ENCODE data around the gene DAB2.
"Not testable (repeated sequence)": the region's sequence is repeated elsewhere in the genome, so short reads cannot be mapped to it uniquely, and the experiment has no call there.

DAB2 gene

DNA sequence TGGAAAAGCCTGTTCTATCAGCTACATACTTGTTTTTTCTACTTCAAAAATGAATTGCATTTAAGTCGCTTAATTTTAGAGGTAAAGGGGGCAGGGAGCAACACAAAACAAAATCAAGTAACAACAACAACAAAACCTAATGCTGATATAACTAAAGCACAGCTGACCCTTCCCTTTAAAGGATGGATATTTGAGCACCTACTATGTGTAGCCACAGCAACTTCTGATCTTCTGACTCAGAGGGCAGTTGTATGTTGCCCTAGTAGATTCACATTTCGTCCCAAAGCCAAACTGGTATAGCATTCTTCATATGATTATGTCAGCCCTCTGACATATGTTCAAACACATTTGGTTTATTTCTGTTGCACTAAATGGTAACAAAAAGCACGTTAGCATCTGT lies 6.8 kb downstream of the DAB2 start:
- no peak for DNase-seq

DNA sequence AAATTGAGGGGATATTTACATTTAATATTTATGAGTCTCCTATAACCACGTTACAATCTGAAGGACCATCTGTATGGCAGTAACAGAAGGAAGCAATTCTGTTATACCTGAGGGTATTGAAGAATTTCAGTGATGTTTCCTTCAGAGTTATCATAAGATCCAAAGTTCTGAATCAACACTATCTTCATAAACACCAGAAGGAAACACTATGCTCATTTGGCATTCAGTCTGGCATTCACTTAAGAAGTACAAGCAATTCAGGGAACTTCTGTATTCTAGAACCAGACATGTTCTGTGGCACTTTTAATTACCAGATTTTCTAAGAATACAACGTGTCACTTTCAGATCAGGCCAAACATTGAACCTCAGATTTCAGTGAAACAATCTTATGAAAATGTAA lies 9.6 kb downstream of the DAB2 start:
- DNase-seq, result no peak

DNA sequence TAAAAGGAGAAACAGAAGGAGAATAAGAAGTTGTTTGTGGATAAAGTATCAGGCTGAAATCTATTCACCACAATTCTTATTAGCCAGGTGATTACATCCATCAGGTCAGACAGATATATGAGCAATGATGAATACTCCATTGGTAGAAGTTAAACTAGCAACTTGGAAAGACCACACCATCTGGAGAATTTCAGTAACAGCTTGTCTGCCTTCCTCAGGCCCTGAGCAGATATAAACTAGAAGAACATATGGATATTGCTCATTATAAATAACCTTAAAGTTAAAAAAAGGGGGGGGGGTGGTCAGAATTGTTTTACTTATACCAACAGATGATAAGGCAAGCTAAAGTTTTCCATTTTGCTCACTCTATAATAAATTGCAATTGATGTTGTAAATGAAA lies 10.4 kb downstream of the DAB2 start:
- no peak for DNase-seq

DNA sequence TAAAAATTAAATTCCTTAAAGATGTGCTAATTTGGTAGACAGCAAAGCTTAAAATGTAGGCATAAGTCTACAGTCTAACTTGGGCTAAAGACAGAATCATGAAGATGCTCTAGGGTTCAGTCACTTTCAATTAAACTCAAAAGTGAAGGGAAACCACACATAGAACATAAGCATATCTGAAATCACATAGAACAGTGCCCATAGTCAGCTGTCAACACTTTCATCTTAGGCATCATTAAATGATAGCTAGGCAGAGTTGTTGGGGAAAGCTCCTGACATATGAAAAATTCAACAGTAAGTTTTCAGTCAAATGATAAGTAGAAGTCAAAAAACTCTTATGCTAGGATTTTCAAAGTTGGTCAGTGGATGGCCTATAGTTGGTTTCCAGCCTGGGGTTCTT lies 11.0 kb downstream of the DAB2 start:
- no peak for DNase-seq

DNA sequence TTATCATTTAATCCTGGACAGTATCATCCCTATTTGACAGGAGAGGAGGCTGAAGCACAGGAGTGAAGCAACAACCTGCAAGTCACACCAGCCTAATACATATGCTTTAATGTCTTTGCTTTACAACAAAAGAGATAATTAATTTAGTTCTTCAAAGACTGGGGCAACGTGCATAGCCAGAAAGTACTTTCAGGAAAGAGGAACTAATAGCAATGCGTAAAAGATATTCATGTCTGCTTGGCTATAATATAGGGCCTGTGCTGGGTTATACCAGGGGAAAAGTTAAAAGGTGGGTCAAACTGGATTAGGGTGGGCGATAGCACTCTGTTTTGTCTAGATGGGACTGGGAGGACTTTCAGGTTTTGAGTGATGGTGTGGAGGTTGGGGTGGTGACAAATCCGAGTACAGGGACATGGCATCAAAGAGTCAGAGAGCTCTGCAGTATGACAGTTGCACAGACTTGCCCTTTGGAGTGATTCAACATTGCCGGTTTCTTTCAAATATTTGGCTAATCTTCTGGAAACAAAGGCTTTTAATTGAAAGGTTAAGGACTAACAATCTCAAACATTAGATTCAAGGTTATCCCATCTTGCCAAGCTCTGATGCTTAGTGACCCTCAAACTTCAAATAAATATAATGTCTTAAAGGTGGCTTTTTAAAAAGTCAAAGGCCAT lies 11.9 kb downstream of the DAB2 start:
- no peak for DNase-seq

DNA sequence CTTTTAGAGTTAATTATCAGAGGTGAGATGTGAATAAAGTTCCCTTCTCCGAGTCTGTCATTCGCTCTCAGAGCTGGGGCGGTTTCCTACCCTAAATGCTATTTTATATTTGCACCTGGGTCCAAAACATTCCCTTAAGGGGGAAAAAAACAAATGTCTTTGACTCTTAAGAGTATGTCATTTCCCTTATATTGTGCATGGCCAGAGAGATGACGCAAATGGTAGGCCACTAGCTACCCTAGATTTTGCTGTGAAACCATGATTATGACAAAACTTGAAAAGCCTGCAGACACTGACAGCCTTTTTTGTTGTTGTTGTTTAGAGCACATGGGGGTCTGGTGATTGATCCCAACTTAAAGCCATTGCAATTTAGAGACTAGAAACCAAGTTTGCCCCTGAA lies 12.8 kb downstream of the DAB2 start:
- no peak for DNase-seq

DNA sequence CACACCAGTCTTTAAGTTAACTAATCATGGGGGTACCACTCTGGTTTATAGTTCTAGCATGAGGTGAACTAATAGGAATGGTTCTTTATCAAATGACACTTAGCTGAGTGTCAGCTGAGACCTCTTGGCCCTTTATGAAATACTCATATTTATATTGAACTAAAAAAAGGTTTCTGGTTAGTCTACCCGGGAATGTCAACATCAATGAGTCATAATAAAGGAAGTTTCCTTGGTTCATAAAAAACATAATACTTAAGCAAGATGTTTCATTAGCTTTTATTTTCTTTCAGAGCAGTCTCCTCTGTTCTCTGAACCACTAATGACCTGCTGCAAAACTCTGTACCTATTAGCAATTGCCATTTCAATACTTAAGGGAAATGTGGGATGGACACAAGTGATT lies 13.7 kb downstream of the DAB2 start:
- no peak for DNase-seq

DNA sequence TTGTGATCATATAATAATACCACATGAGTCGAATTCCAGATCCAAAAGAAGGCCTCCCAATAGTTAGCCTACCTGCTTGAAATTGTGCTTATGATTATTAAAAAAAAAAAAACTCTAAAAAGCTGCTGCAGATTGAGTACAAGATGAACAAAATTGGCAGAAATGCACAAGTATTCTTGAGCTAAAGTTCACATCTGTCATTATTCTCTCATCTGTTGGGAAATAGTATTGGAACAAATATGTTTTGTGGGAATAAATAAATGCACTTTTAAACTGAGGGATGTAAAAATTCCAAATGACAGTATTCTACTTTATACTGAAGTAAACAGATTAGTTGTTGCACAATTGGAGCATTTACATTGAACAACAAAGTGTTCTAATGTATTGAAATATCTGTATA lies 15.7 kb downstream of the DAB2 start:
- no peak for DNase-seq

DNA sequence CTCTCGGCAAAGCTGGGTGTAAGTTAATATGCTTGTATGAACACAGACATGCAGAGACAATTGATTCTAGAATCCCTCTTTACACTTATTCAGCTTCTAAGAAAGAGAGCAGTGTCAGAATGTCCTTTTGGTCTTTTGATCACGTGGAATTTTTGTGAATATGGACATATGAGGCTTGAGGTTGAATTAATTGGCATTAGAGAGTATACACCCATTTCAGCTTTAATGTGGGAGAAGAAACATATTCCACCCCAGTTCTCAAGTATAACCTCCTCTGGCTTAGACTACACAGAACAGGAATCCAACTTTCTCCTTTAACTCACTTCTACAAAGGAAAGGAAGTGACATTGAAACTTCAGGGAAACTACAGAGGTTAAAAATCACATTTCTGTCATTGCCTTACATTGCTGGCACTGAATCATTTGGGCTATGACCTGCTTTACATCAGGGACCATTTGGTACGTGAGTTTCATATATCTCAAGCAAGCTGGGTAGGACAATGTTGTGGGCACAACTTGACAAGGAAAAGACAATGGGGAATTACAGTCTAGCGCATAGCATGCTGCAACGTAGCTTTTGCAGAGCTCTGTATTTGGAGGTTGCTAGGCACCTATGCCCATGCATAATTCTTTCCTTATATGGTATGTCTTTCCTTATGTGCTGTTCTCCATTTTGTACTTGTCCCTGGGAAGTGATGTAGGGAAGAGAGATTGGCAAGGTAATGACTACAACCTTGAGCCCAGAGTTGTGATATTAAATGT lies 19.5 kb downstream of the DAB2 start:
- DNase-seq, result no peak

DNA sequence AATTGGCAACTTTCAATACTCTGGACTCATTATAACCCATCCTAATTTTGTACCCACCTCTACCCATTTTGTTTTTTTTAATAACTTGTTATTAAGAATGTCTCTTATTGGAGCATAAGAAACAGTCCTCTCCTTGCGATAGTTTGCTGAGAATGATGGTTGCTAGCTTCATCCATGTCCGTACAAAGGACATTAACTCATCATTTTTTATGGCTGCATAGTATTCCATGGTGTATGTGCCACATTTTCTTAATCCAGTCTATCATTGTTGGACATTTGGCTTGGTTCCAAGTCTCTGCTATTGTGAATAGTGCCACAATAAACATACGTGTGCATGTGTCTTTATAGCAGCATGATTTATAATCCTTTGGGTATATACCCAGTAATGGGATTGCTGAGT lies 21.0 kb downstream of the DAB2 start:
- DNase-seq, result not testable (repeated sequence)

DNA sequence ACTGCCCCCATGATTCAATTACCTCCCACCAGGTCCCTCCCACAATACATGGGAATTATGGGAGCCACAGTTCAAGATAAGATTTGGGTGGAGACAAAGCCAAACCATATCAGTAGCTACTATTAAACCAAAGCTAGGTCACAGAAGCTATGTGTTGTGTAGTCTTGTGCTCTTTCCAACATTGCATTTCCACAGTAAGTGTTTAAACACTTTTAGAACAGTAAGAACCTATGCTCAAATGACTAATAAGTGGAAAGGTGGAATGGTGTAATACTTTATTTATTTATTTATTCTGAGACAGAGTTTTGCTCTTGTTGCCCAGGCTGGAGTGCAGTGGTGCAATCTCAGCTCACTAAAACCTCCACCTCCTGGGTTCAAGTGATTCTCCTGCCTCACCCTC lies 22.6 kb downstream of the DAB2 start:
- DNase-seq, result not testable (repeated sequence)

DNA sequence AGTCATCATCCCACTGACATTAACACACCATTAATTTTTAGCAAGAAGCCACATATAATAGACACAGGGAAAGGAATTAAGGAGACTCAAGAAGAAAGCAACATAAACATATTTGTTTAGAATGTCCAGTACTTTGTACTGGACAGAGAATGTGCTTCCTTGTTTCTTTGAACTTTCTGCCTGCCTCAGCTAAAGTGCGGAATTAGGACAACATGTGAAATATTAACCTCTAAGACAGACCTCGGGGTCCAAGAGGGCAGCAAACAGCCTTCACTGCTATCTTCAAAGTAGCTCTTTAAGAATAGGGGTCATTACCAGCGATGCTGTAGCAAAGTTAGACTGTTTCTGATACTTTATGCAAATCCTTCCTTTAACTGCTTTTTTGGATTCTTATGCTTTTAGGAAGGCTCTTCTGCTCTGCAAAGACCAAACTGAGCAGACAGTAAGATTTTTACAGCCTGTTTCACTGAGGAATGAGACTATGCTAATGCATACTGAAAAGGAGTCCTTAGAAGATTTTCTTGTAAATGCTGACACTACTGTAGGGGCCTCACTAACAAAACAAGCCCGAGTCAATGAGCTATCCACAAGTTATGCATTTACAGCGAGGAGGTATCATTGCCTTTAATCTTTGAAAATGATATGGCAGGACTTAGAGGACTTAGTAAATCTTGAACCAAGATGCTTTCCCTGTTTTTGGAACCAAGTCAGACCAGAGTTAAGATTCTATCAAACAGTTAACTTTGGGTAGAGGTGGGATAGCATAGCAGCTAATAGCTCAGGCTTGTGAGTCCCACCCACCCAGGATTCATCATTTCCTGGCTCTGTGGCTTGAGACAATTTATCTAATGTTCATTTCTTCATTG lies 23.8 kb downstream of the DAB2 start:
- no peak for DNase-seq

DNA sequence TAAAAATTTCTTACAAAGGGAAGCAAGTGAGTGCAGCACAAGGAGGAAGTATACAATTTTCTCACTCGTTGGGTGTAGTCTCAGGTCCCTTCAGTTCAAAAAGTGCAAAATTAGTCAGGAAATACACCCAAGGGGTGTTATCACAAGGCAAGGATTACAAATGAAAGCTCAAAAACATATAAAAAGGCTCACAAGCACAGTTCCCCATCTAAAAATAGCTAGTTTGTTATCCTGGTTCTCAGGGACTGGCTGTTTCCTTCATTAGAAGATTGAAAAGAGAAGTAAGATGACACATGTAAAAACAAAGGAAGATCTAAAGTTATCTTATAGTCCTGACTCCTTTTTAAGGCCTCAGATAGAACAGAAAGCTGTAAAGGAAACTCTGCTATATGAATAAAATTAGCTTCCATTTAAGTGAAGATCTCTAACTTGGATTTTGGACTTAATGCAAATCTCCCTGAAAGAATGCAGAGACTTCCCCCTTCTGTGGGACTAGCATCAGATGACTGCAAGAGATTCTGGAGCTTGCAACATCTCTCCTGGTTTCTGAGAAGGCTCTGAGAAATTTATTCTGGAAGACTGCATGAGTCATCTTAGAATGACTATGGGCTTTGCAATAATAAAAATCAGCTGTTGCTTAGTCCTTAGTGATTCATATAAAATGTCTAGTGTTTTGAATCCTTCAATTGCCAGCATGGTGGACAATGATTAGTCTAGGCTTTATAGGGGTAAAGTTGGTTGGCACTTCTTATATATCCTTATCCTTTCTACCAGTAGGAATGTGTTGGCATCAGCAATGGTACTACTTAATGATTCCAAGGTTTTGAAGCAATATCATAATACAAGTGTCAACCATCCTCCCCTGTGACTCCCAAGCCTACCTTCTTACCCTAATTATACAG lies 25.4 kb downstream of the DAB2 start:
- DNase-seq, result no peak

DNA sequence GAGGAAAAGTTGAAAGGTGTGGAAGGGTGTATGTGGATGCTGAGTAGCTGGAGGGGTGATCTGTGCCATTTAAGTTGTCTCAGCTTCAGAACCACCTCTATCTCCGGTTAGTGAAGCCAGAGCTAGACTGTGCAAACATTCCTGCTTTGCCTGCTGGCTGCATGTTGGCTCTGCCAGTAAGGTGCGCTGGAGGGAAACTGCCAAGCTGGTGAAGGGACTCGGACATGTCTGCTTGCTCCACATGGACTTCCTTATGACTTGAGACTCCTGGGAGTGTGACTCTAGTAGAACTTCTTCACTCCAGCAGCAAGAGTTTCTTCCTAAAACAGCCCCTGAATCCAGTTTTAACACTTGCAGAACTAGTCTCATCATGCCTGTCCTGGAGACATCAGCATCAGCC lies 27.9 kb downstream of the DAB2 start:
- DNase-seq, result no peak

DNA sequence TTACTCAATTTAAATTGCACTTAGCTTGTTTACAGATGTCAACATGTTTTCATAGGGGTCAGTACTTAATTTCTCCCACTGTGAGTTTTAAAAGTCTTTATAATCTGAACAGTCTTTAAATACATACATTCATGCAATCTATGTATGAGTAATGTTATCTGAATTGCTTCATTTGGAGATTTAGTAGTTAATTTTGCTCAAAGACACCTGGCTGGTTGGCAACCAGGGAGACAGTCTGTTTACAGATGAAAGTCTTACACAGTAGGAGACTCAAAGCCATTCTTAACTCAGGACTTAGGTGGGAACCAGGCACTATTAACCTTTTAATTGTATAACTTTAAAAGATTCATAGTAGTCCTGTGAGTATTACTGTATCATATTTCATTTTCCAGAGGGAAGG lies 29.3 kb downstream of the DAB2 start:
- DNase-seq, result no peak

DNA sequence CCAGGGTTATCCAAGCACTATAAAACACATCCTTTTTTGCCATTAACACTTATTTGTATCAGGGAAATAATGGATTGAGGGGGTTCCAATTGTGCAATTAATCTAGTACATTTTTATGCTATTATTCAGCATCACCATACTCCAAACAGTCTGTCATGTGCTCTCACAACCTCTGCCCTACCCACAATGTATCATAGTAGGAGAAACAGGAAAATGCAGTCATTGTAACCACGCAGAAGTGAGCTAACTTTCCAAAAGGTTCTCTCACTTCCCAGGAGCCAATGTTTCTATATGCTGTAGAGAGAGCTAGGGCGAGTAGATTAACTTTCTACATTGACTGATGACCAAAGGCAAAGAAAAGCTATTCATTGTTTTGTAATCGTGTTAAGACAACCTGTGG lies 29.8 kb downstream of the DAB2 start:
- DNase-seq, result no peak

DNA sequence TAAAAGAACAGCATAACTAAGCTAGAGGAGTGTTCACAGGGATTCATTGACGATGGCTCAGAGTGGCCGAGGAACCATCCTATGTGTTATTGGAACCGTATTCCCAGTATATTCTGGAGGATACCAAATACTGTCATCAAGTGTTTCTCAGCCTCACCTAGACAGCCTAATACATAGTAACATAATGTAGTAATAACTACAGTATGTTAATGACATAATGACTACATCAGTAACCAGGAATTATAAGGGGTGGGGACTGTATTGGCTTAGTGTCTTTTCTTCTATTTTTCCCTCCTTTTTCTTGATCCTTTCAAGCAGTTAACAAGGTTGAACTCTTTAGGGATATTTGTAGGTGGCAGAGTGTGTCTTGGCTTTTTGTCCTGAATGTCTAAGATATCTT lies 33.8 kb downstream of the DAB2 start:
- DNase-seq, result no peak

DNA sequence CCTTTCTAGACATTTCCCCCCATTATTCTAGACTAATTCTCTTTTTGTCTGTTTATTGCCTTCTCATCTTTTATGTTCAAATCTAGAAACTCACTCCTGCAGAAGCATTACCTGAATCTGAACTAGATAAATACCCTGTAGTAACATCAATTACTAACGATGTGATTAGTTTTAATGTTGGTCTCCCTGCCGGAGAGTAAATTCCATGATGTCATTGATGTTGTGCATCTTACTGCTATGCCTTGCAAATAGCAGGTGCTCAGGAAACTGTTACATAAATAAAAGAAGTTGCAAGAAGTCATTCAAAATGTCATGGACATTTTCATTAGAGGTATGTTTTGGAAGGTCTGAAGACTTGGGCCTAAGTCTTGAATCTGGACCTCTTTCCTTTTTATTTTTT lies 37.5 kb downstream of the DAB2 start:
- DNase-seq, result no peak

DNA sequence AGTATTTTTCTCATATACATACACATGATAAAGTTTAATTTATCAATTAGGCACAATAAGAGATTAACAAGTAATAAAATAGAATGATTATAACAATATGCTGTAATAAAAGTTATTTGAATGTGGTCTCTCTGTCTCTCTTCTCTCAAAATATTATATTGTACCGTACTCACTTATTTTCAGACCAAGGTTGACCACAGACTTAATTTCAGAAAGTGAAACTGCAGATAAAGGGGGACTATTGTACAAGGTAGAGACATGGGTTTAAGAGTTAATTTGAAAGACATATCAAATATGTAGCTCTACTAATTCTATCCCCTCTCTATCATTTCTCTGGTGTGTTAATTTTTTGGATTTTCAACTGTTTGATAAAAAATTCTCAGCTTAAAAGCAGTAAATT lies 40.5 kb downstream of the DAB2 start:
- DNase-seq, result no peak

DNA sequence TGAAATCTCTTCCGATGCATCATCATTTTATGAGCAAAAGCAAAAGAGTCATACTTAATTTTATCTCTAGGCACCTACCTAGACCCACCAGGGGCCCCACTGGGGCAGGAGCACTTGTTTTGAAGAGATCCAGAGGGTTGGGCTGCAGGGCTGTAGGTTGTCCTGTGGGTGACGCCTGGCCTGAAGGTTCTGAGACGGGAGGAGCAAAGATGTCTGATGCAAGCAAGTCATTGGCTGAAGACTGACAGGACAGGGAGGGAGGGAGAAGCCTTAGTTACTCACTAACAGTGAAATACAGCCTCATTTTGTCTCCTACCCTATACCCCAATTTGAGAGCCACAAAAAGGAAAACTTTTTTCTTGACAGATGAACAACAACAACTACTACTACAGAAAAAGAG lies 43.4 kb downstream of the DAB2 start:
- DNase-seq, result no peak

DNA sequence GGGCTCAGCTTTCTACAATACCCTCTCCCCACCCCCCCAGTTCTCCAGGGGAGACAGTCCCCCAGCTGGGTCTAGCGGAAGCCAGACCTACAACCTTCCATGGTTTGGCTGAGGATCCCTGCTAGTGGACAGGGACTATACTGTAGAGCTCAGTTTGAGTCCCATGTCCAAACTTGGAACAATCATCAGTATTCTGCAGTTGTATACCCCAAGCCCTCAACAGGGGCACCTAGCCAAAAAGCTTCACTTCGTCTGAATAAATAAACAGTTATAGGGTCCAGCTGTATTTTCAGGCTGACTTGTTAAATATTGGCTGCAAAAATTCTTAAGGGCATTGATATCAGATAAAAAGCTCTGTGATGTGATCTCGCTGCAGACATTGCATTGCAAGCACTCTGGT lies 45.1 kb downstream of the DAB2 start:
- no peak for DNase-seq

DNA sequence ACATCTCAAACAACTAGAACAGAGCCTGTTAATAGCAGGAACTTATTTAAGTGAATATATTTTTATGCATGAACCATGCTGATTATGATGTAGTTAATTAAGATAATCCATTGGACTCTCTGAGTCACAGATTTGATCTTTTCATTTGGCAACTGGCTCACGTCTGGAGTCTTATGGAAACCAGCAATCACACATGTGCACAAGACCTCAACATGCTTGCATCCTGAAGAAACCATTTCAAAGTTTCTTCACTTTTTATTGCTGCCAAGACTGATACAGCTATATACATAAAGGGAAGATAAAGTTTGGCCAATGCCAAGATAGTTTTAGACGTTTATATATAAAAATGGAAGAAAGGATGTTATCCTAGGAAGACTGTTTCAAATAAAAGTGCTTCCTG lies 47.2 kb downstream of the DAB2 start:
- no peak for DNase-seq

DNA sequence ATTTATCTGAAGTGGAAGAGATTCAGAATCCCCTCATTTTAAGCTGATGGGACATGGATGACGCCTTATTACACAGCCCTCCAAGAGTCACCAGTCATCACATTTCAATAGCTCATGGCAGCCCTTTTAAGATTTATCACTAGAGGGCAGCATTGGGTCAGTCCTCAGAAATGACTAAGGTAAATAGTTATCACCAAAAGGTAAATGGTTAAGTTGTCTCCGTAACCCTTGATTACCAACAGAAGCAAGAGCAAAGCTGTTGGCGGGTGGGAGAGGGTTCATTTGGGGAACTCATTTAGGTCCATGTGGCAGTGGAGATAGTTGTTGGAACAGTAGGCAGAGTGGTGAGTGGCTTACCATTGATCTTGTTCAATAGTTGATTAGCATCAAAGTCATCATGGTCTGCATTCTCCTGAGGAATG lies 48.5 kb downstream of the DAB2 start:
- DNase-seq, result peak; percentile 45

Data from stimulated activated CD4-positive, alpha-beta T cell treated with anti-CD3 and anti-CD28 coated beads, Interleukin-4, amount 100 ng/mL, for 24 hours (primary cell).